HCT116 (cell line): ENCODE measurements around the gene STRAP. TPM values are rescaled to one million over a fixed set of nuclear protein-coding genes. Genes with fewer than 3 reads are reported as not detected.

Experiments used
- ATAC-seq: fragments of 200-7000 bp; cut with Tn5 transposase; 2 replicates; pipeline ENCODE4 v1.9.1; 2020; ENCODE audit warnings: mild to moderate bottlenecking, moderate library complexity
- BruUV-seq: library from RNA; stranded (reverse); fragments of 400-500 nt; replicated peaks from 2 replicates; lab custom pipeline; 2021; lab: Mats Ljungman, UMichigan
- CTCF ChIA-PET: fragments of 300-600 bp; sonication (Branson Sonifier 250); formaldehyde crosslinking; loops from one replicate; lab custom pipeline; 2021; ENCODE audit warnings: antibody characterized with exemption; lab: Charles Lee
- POLR2A ChIA-PET: fragments of 300-600, 350-600 bp; sonication (Branson Sonifier 250); formaldehyde crosslinking; loops from one replicate; lab custom pipeline; 2021; ENCODE audit warnings: antibody characterized with exemption; lab: Charles Lee
- RAD21 ChIA-PET, 2 experiments: fragments of 300-600 bp; sonication (Branson Sonifier 250); formaldehyde crosslinking; loops; one replicate each; lab custom pipeline; 2023; ENCODE audit warnings: low total read pairs in 2 of 2; ENCODE audit not compliant: uncharacterized antibody in 2 of 2, unreplicated experiment in 2 of 2, low non-redundant PET in 1 of 2; lab: Charles Lee
- DNase-seq: peaks from one replicate; pipeline ENCODE4 v3.0.0-alpha.2; 2010; ENCODE audit warnings: low read depth, low spot score
- H2AFZ ChIP-seq: fragments of 200-600 bp; shearing (Covaris generic), sonication (generic); 2 replicates; pipeline ENCODE4 v1.6.1; 2017; ENCODE audit warnings: low read depth, mixed run types, mixed read lengths, antibody characterized with exemption, low read length; ENCODE audit not compliant: poor library complexity, severe bottlenecking
- H3K27ac ChIP-seq: 2 replicates; pipeline ENCODE4 v1.5.1; 2012; ENCODE audit warnings: low read depth, low read length
- H3K27me3 ChIP-seq: fragments of 200-600 bp; sonication (generic); 2 replicates; pipeline ENCODE4 v1.6.1; 2016; ENCODE audit warnings: mixed run types, low read length, mixed read lengths; ENCODE audit not compliant: insufficient read depth
- H3K36me3 ChIP-seq, 2 experiments: fragments of 200-500 bp in 1 of 2; fragments of 200-600 bp in 1 of 2; sonication (Bioruptor generic) in 1 of 2; sonication (generic) in 1 of 2; 2 replicates each; pipeline versions ENCODE4 v1.5.1 to v1.6.1; 2014 to 2016; ENCODE audit warnings: low read length in 2 of 2, inconsistent platforms in 1 of 2, mixed read lengths in 1 of 2, mixed run types in 1 of 2; ENCODE audit not compliant: insufficient read depth in 2 of 2, control insufficient read depth in 1 of 2
- H3K4me1 ChIP-seq, 2 experiments: fragments of 200-600 bp in 1 of 2; sonication (generic) in 1 of 2; 2 replicates each; pipeline versions ENCODE4 v1.5.1 to v1.6.1; 2012 to 2017; ENCODE audit warnings: low read length in 2 of 2, inconsistent platforms in 1 of 2, mild to moderate bottlenecking in 1 of 2, mixed read lengths in 1 of 2, mixed run types in 1 of 2, moderate library complexity in 1 of 2; ENCODE audit not compliant: insufficient read depth in 2 of 2, control insufficient read depth in 1 of 2
- H3K4me2 ChIP-seq: fragments of 200-600 bp; sonication (generic); 2 replicates; pipeline ENCODE4 v1.6.1; 2017; ENCODE audit warnings: mixed run types, low read length, mixed read lengths
- H3K4me3 ChIP-seq, 2 experiments: fragments of 200-600 bp in 1 of 2; sonication (generic) in 1 of 2; replicated peaks in 1 of 2; 2 replicates each; pipeline ENCODE4 v1.5.1; 2011 to 2016; ENCODE audit warnings: low read length in 2 of 2, control low read depth in 1 of 2, low read depth in 1 of 2, mild to moderate bottlenecking in 1 of 2, mixed read lengths in 1 of 2, mixed run types in 1 of 2
- H3K79me2 ChIP-seq: fragments of 200-600 bp; sonication (generic); 2 replicates; pipeline ENCODE4 v1.6.1; 2017; ENCODE audit warnings: mild to moderate bottlenecking, mixed run types, low read length, moderate library complexity, mixed read lengths; ENCODE audit not compliant: insufficient read depth
- H3K9ac ChIP-seq: fragments of 200-600 bp; sonication (generic); 2 replicates; pipeline ENCODE4 v1.6.1; 2016; ENCODE audit warnings: low read length, mixed read lengths
- H3K9me2 ChIP-seq: fragments of 200-600 bp; sonication (generic), shearing (Covaris generic); 2 replicates; pipeline ENCODE4 v1.6.1; 2017; ENCODE audit warnings: mixed run types, mild to moderate bottlenecking, moderate library complexity; ENCODE audit not compliant: insufficient read depth
- H3K9me3 ChIP-seq, 2 experiments: fragments of 200-500 bp in 1 of 2; fragments of 200-600 bp in 1 of 2; sonication (Bioruptor generic) in 1 of 2; sonication (generic) in 1 of 2; 2 replicates each; pipeline ENCODE4 v1.6.1; 2014 to 2017; ENCODE audit warnings: low read length in 2 of 2, mixed read lengths in 2 of 2, inconsistent platforms in 1 of 2, low read depth in 1 of 2, mild to moderate bottlenecking in 1 of 2, mixed run types in 1 of 2, moderate library complexity in 1 of 2; ENCODE audit not compliant: control insufficient read depth in 1 of 2, insufficient read depth in 1 of 2
- H4K20me1 ChIP-seq: fragments of 200-600 bp; sonication (generic), shearing (Covaris generic); 2 replicates; pipeline ENCODE4 v1.6.1; 2017; ENCODE audit warnings: mixed run types, mild to moderate bottlenecking, moderate library complexity; ENCODE audit not compliant: insufficient read depth
- CBX3 ChIP-seq: IDR thresholded peaks from 2 replicates; pipeline ENCODE4 v1.6.1; 2012; ENCODE audit warnings: low read depth
- CTCF ChIP-seq, 3 experiments: fragments of 200-600 bp in 1 of 3; sonication (generic) in 1 of 3; IDR thresholded peaks in 2 of 3; conservative IDR thresholded peaks in 1 of 3; 2 replicates each; pipeline ENCODE4 v1.5.1; 2012 to 2017; ENCODE audit warnings: low read depth in 2 of 3, low read length in 2 of 3, antibody characterized with exemption in 1 of 3, borderline replicate concordance in 1 of 3, control low read depth in 1 of 3, mild to moderate bottlenecking in 1 of 3, mixed read lengths in 1 of 3, mixed run types in 1 of 3, moderate library complexity in 1 of 3; ENCODE audit not compliant: insufficient read depth in 1 of 3
- ELF1 ChIP-seq: IDR thresholded peaks from 2 replicates; pipeline ENCODE4 v1.6.1; 2012; ENCODE audit warnings: low read depth, borderline replicate concordance
- EZH2 ChIP-seq: fragments of 200-600 bp; sonication (generic); IDR thresholded peaks from 2 replicates; pipeline ENCODE4 v1.6.1; 2017; ENCODE audit warnings: antibody characterized with exemption, mixed run types
- EZH2phosphoT487 ChIP-seq: fragments of 200-600 bp; IDR thresholded peaks from 2 replicates; pipeline ENCODE4 v1.6.1; 2018; ENCODE audit warnings: antibody characterized with exemption, borderline replicate concordance
- FOSL1 ChIP-seq: IDR thresholded peaks from 2 replicates; pipeline ENCODE4 v1.6.1; 2012; ENCODE audit warnings: low read depth
- JUND ChIP-seq: IDR thresholded peaks from 2 replicates; pipeline ENCODE4 v1.6.1; 2012
- MAX ChIP-seq: IDR thresholded peaks from 2 replicates; pipeline ENCODE4 v1.6.1; 2012
- RAD21 ChIP-seq: IDR thresholded peaks from 2 replicates; pipeline ENCODE4 v1.6.1; 2012; ENCODE audit warnings: low read depth, mild to moderate bottlenecking
- SIN3A ChIP-seq: IDR thresholded peaks from 2 replicates; pipeline ENCODE4 v1.6.1; 2012; ENCODE audit warnings: low read depth
- TCF7L2 ChIP-seq: IDR thresholded peaks from 2 replicates; pipeline ENCODE4 v1.7.0; 2011; ENCODE audit warnings: borderline replicate concordance, inconsistent platforms; ENCODE audit not compliant: insufficient read depth, insufficient read length; ENCODE audit errors: extremely low read depth
- YY1 ChIP-seq: IDR thresholded peaks from 2 replicates; pipeline ENCODE4 v1.6.1; 2011; ENCODE audit warnings: low read length, low read depth, moderate library complexity, mild to moderate bottlenecking; ENCODE audit not compliant: insufficient replicate concordance; ENCODE audit errors: extremely low read depth
- ZFX ChIP-seq: fragments of 450-650 bp; IDR thresholded peaks from 2 replicates; pipeline ENCODE4 v1.6.1; 2017
- intact Hi-C: fragments of 100-400 bp; cut with micrococcal nuclease; formaldehyde crosslinking; loops from 2 replicates; pipeline ENCODE4 v1.10.0; 2022
- total RNA-seq: library from RNA; stranded (reverse); gene quantifications from one replicate; pipeline ENCODE4 v1.2.1, GENCODE V29; 2021; ENCODE audit not compliant: unreplicated experiment

The STRAP gene
- total RNA-seq, 1 experiment from 2014 or later, result 156 TPM

- intact Hi-C loops, result no loop called here
- Histone ChIP-seq H2AFZ (no peak overlapping the region), H3K27ac (no peak overlapping the region), H4K20me1 (no peaks in the 10 kb centered on the region), H3K9me2 (no peaks in the 10 kb centered on the region; the same call in 1 of the 2 replicates), H3K9ac (no peak overlapping the region), H3K4me2 (no peak overlapping the region), H3K79me2 (peaks cover 7% of the 10 kb centered on the region; the same call in 1 of the 2 replicates), H3K4me1 (peaks cover 0 to 5% of the 10 kb centered on the region in 2 experiments; a peak in 1 of 4 replicates), H3K36me3 (no peaks in the 10 kb centered on the region), H3K27me3 (no peaks in the 10 kb centered on the region), H3K4me3 (no peak overlapping the region), H3K9me3 (no peaks in the 10 kb centered on the region)
- DNase-seq (no peak), ATAC-seq (no peak)
- CTCF ChIA-PET, result no interaction called here
- RAD21 ChIA-PET, result no interaction called here
- POLR2A ChIA-PET, result interaction anchor here (0.6 kb wide), 1 partner anchor 28 kb away, joined by 3 read pairs; the partner anchor contains the start of gene DERA
- no TSS peak for BruUV-seq
- TF ChIP-seq EZH2 (no peak), CTCF (IDR thresholded peaks at IDR 0.05 in 2 of 3, conservative IDR thresholded peaks at IDR 0.05 in 1 of 3; ENCODE audit: borderline replicate concordance in 1 of 3, insufficient read depth in 1 of 3, low read depth in 2 of 3, low read length in 2 of 3) (no peak), YY1 (no peak)
Observed at GRCh38 chr12:15939111-15939510, 56.9 kb downstream of the STRAP start.

- H3K9ac ChIP-seq, result no peak overlapping the region
- TF ChIP-seq JUND, result no peak
- TF ChIP-seq ZFX, result no peak
- TF ChIP-seq TCF7L2, result no peak
- TF ChIP-seq CBX3, result no peak
- TF ChIP-seq ELF1, result no peak
- TF ChIP-seq CTCF (IDR thresholded peaks at IDR 0.05 in 2 of 3, conservative IDR thresholded peaks at IDR 0.05 in 1 of 3; ENCODE audit: borderline replicate concordance in 1 of 3, insufficient read depth in 1 of 3, low read depth in 2 of 3, low read length in 2 of 3), result no peak
- no peak for TF ChIP-seq YY1
- TF ChIP-seq FOSL1, result no peak
- no peak for TF ChIP-seq RAD21
- TF ChIP-seq MAX, result no peak
- TF ChIP-seq EZH2phosphoT487, result no peak
- TF ChIP-seq SIN3A, result no peak
- TF ChIP-seq, all 23 proteins: peak for 0
- ChIA-PET POLR2A (no interaction called here), RAD21 (no interaction called here), CTCF (no interaction called here)
- DNase-seq (no peak), ATAC-seq (no peak)
- Histone ChIP-seq H3K4me1 (peaks cover 0 to 5% of the 10 kb centered on the region in 2 experiments; a peak in 1 of 4 replicates), H3K27ac (no peak overlapping the region), H2AFZ (no peak overlapping the region), H4K20me1 (no peaks in the 10 kb centered on the region), H3K4me3 (no peak overlapping the region), H3K36me3 (no peaks in the 10 kb centered on the region), H3K27me3 (no peaks in the 10 kb centered on the region), H3K79me2 (peaks cover 7% of the 10 kb centered on the region; the same call in 1 of the 2 replicates), H3K9me2 (no peaks in the 10 kb centered on the region; the same call in 1 of the 2 replicates), H3K4me2 (no peak overlapping the region), H3K9me3 (no peaks in the 10 kb centered on the region)
- BruUV-seq, result no TSS peak
- intact Hi-C loops, result no loop called here
Observed at GRCh38 chr12:15942475-15942874, 60.3 kb downstream of the STRAP start.
